HepG2 (cell line): ENCODE measurements around the gene DENND4B. TPM values are rescaled to one million over a fixed set of nuclear protein-coding genes. Genes with fewer than 3 reads are reported as not detected.
A peak's percentile ranks its signal among the peaks of the same experiment; 100 is the strongest.

ENCODE experiments used
- HNF1A ChIP-seq, 2 experiments: sonication (generic) in 1 of 2; formaldehyde crosslinking in 1 of 2; IDR thresholded peaks; 2 replicates each; pipeline versions ENCODE4 v1.4.0 to v1.6.1; 2016 to 2020; ENCODE audit warnings: borderline replicate concordance in 1 of 2, low read depth in 1 of 2, mild to moderate bottlenecking in 1 of 2, missing genetic modification reagents in 1 of 2
- HNRNPH1 ChIP-seq: fragments of 200-400 bp; formaldehyde crosslinking; optimal IDR thresholded peaks from 2 replicates; pipeline ENCODE3; 2017; ENCODE audit warnings: mild to moderate bottlenecking, low read depth, low read length
- JARID2 ChIP-seq: sonication (generic); formaldehyde crosslinking; IDR thresholded peaks from 2 replicates; pipeline ENCODE4 v1.8.1; 2023; ENCODE audit warnings: missing genetic modification reagents, inconsistent platforms; ENCODE audit not compliant: insufficient replicate concordance
- KDM6A ChIP-seq: IDR thresholded peaks from 2 replicates; pipeline ENCODE4 v1.6.1; 2016; ENCODE audit warnings: low read depth
- KMT2A ChIP-seq: sonication (generic); formaldehyde crosslinking; IDR thresholded peaks from 2 replicates; pipeline ENCODE4 v1.4.0; 2020; ENCODE audit warnings: missing genetic modification reagents
- MBNL3 ChIP-seq: fragments of 250-450 bp; sonication (Bioruptor Pico); conservative IDR thresholded peaks from 2 replicates; pipeline ENCODE4 v1.8.0; 2022; ENCODE audit warnings: mild to moderate bottlenecking, inconsistent platforms
- MED13 ChIP-seq: sonication (generic); formaldehyde crosslinking; IDR thresholded peaks from 2 replicates; pipeline ENCODE4 v1.5.0; 2020; ENCODE audit warnings: missing genetic modification reagents
- MTERF4 ChIP-seq: sonication (generic); formaldehyde crosslinking; IDR thresholded peaks from 2 replicates; pipeline ENCODE4 v1.8.0; 2023; ENCODE audit warnings: mild to moderate bottlenecking, missing genetic modification reagents
- MXD4 ChIP-seq: IDR thresholded peaks from 2 replicates; pipeline ENCODE4 v1.6.1; 2016; ENCODE audit warnings: mild to moderate bottlenecking, missing biosample characterization, missing genetic modification reagents
- MYPOP ChIP-seq: sonication (generic); formaldehyde crosslinking; IDR thresholded peaks from 2 replicates; pipeline ENCODE4 v1.8.1; 2023; ENCODE audit warnings: mild to moderate bottlenecking, moderate library complexity, missing genetic modification reagents
- POGZ ChIP-seq: sonication (generic); formaldehyde crosslinking; IDR thresholded peaks from 2 replicates; pipeline ENCODE4 v1.4.0; 2020; ENCODE audit warnings: mild to moderate bottlenecking, missing genetic modification reagents
- SAP130 ChIP-seq: IDR thresholded peaks from 2 replicates; pipeline ENCODE4 v1.6.1; 2016; ENCODE audit warnings: low read depth
- SRF ChIP-seq: IDR thresholded peaks from 2 replicates; pipeline ENCODE4 v1.6.1; 2011; ENCODE audit warnings: mild to moderate bottlenecking, low read depth, low read length, moderate library complexity
- WIZ ChIP-seq: sonication (generic); formaldehyde crosslinking; IDR thresholded peaks from 2 replicates; pipeline ENCODE4 v1.5.1; 2020; ENCODE audit warnings: mild to moderate bottlenecking, missing genetic modification reagents
- XBP1 ChIP-seq: sonication (generic); formaldehyde crosslinking; IDR thresholded peaks from 2 replicates; pipeline ENCODE4 v1.5.0; 2020; ENCODE audit warnings: missing genetic modification reagents
- ZKSCAN5 ChIP-seq: sonication (generic); formaldehyde crosslinking; IDR thresholded peaks from 2 replicates; pipeline ENCODE4 v1.5.1; 2020; ENCODE audit warnings: mild to moderate bottlenecking, missing genetic modification reagents
- ZNF264 ChIP-seq: sonication (generic); formaldehyde crosslinking; IDR thresholded peaks from 2 replicates; pipeline ENCODE4 v1.4.0; 2020; ENCODE audit warnings: missing genetic modification reagents
- ZNF451 ChIP-seq: sonication (generic); formaldehyde crosslinking; IDR thresholded peaks from 2 replicates; pipeline ENCODE4 v1.5.0; 2020; ENCODE audit warnings: mild to moderate bottlenecking, missing genetic modification reagents
- ZNF710 ChIP-seq: sonication (generic); formaldehyde crosslinking; IDR thresholded peaks from 2 replicates; pipeline ENCODE4 v1.5.0; 2020; ENCODE audit warnings: mild to moderate bottlenecking, missing genetic modification reagents, borderline replicate concordance
- ZNF740 ChIP-seq: sonication (generic); formaldehyde crosslinking; IDR thresholded peaks from 2 replicates; pipeline ENCODE4 v1.4.0; 2020; ENCODE audit warnings: missing genetic modification reagents
- ZSCAN29 ChIP-seq: sonication (generic); formaldehyde crosslinking; conservative IDR thresholded peaks from 2 replicates; pipeline ENCODE4 v1.4.0; 2020; ENCODE audit warnings: mild to moderate bottlenecking, missing genetic modification reagents
- polyA plus RNA-seq, 8 experiments: library from polyadenylated mRNA; depleted of rRNA in 3 of 8; stranded (reverse) in 7 of 8; unstranded in 1 of 8; fragments of >200 nt; fragmentation: Illumina TruSeq in 4 of 8; extraction: Trizol in 4 of 8; gene quantifications; 2 replicates each; pipeline versions ENCODE4 v1.2.1 to v1.2.3, GENCODE V29; 2011 to 2016; ENCODE audit warnings: low read depth in 4 of 8, missing spikeins in 1 of 8, mixed read lengths in 1 of 8; ENCODE audit not compliant: insufficient read depth in 1 of 8
- total RNA-seq, 5 experiments: library from RNA; depleted of rRNA; stranded (reverse); fragments of >200 nt; fragmentation: Illumina TruSeq; extraction: Trizol; gene quantifications; 2 replicates each; pipeline ENCODE4 v1.2.3, GENCODE V29; 2016; ENCODE audit warnings: low read depth in 1 of 5

The DENND4B gene
- total and polyA plus RNA-seq, 2 of the 13 experiments (the other 11 are each of a cell fraction or from before 2014, with no cell fraction given): 15.1 to 20.3 TPM

GRCh38 chr1:153922972-153923925 lies 23.3 kb downstream of the DENND4B start, which contains the start of gene GATAD2B (continued):
- TF ChIP-seq HNF1A (IDR thresholded peaks at IDR 0.05; ENCODE audit: low read depth) (peak; percentile 87), HNF1A (CRISPR knock-in tag; IDR thresholded peaks at IDR 0.05; ENCODE audit: borderline replicate concordance) (peak; percentile 91), MYPOP (CRISPR knock-in tag) (peak; percentile 65; the same call in 1 of the 2 replicates), ZNF264 (CRISPR knock-in tag) (no peak), POGZ (CRISPR knock-in tag) (peak; percentile 88), SAP130 (CRISPR knock-in tag) (peak; percentile 87), ZNF451 (CRISPR knock-in tag) (no peak), ZSCAN29 (CRISPR knock-in tag) (peak; percentile 86), KDM6A (no peak), HNRNPH1 (no peak), WIZ (CRISPR knock-in tag) (no peak; the same call in 1 of the 2 replicates), XBP1 (no peak), KMT2A (peak; percentile 68; the same call in 1 of the 2 replicates), JARID2 (no peak), MTERF4 (CRISPR knock-in tag) (no peak), MXD4 (peak; percentile 68; the same call in 1 of the 2 replicates), ZNF710 (no peak), ZNF740 (CRISPR knock-in tag) (no peak), SRF (no peak), MED13 (CRISPR knock-in tag) (no peak), ZKSCAN5 (no peak), MBNL3 (CRISPR knock-in tag) (no peak)
